HG03460 (cell line): ENCODE measurements around the gene TRMT112.

ENCODE experiments used
- ATAC-seq: cut with Tn5 transposase; IDR thresholded peaks from one replicate; pipeline ENCODE4 v1.9.1; 2021; ENCODE audit not compliant: unreplicated experiment

The TRMT112 gene

DNA sequence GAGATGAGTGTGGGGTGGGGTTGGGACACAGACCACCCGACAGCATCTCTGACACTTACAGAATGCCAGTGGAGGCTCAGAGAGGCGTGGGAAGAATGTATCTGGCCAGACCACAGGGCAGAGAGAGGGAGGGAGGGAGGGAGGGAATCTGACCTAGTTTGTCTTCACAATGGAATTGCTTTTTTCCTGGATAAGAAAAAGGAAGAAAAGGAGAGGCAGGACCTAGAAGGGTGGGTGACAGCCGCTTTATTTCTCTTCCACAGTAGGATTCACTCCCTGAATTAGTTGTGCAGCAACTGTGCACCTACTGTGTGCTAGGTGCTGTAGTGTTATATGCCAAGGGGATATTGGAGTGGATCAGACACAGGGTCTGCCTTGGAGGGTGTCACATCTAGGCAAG lies 22.6 kb downstream of the TRMT112 start:
- no peak for ATAC-seq

DNA sequence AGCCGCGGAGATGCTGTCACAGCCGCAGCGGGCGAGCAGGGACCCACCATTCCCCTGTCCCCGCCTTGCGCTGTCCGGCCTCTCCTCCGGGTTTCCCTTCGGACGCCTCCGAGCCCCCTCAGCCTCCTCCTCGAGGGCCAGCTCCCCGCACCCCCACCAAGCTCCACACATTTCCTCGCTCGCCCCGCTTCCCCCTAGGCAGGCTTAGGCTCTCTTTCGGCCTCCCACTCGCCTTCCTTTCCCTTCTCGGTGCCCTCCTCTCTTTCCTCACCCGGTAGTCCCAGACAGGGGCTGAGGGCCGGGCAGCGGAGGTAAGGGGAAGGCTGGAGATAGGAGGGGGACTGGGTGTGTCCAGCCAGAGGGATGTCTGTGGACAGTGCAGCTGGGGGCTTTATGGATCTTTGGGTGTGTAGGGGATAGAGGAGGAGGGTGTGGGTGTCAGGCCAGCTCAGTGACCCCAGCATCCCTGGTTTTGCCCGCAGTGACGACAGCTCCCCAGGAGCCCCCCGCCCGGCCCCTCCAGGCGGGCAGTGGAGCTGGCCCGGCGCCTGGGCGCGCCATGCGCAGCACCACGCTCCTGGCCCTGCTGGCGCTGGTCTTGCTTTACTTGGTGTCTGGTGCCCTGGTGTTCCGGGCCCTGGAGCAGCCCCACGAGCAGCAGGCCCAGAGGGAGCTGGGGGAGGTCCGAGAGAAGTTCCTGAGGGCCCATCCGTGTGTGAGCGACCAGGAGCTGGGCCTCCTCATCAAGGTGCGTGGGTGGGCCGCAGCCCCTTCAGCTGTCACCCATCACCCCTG lies 24.7 kb downstream of the TRMT112 start:
- no peak for ATAC-seq

DNA sequence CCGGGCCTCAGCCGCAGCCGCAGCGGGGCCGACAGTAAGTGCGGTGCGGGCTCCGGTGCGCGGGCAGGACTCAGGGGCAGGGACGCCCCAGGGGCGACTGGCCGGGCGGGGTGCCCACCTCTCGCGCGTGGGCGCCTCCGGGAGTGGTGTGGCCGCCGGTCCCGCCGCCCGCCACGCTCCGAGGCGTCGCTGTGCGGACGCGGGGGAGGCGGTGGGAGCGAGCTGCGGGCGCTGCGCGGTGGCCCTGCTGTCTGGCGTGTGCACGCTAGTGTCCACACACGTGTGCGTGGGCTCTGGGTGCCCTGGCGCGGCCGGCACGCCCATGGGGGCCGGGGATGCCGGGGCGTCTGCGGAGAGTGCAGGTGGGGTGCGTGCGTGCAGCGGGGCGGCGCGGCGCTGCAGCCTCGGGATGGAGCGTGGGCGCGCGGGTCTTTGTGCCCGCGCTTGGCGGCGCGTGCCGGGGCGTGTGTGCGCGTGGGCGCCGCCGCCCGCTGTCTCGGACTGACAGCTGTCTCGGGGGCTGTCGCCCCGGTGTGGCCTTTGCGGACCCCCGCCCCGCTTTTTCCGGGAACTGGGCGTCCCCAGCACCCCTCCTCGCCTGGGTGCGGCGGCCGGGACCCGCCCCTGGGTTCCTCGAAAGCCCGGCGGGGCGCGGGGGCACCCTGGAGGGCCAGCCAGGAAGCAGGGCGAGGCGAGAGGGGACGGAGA lies 25.5 kb downstream of the TRMT112 start:
- ATAC-seq, result no peak

DNA sequence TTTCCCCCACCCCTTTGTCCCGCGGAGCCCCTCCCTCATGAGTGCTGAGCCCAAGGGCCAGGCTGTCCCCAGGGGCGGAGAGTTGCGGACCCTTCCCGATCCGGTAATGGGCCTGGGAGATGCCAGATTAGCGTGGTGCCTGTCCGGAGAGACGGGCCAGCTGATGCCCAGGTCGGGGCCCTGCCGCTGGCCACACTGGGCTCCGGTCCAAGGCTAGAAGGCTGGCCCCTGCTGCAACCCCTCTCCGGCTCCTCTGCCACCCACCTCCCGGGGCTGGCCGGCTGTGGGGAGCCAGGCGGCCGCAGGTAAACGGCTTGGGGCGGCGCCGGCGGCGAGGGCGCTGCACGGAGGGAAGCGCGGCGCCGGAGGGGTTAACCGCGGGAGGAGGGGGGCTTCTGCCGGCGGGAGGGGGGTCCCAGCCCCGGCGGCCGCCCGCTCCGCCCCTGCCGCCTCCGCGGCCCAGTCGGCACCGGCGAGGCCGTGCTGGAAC lies 26.1 kb downstream of the TRMT112 start, which contains the start of gene KCNK4:
Gene KCNK4, plus strand, starts transcription at position 41 of the 490 bp plus-strand sequence. CDS start 1,717 bp downstream, outside the sequence.
- ATAC-seq, result no peak

DNA sequence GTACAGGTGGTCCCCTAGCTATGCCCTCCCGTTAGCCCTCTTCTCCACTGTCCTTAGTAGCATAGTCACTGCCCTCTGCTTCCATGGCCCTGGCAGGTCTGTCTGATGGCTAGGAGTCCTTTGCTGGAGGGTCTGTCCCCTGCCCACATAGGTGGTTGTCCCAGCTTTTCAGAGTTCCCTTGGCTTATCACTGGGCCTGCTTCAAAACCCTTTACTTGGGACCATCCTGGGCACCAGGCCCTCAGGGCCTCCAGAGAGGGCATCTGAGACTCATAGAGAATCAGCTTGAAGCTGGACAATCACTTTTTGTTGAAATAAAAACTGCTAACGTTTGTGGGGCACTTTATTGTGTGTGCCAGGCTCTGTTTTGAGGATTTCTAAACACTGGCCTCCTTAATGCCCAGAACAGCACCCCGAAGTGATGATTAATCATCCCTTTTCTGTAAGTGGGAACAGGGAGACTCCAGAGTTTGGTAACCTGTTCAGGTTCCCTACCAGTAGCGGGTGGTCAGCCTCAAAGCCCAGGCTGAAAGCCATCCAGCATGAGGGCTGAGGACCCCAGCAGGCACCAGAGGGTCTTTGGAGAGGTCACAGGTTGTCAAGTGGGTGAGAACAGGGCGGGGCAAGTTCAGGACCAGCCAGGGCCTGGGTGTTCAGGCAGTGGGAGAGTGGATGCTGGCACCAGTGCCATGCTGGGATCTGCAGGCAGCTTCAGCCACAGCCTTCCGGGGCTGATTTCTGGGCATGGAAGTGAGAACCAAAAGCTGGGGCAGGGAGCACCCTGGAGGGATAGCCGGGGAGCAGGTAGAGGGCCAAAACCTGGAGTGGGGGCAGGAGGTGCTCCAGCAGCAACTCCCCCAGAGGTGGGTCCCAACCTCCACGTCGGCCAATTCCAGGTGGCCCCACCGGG lies 26.8 kb downstream of the TRMT112 start:
- no peak for ATAC-seq

DNA sequence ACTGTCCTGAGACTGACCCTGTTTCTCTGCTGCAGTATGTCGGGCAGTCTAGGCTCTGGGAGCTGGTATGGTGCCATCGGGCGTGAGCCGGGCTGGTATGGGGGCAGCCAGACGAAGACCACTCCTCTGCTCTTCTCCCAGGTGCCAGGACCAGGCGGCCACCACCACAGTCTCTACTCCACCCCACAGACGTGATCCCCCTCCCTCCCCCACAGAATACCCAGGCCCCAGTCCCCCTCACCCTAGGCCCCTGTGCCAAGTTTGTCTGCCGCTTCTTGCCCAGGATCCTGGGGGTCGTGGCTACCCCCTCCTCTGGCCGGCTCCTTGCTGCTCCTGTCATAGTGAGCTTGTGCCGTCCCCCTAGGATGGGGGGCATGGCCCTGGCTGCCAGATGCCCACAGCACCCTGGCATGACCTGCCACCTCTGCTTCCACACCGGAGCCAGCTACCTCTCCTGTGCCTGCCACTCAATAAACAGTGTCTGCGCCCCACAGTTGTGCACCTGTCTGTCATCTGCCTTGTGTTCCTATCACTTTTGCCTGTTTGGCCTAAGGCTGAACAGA lies 28.3 kb downstream of the TRMT112 start:
- ATAC-seq, result no peak

DNA sequence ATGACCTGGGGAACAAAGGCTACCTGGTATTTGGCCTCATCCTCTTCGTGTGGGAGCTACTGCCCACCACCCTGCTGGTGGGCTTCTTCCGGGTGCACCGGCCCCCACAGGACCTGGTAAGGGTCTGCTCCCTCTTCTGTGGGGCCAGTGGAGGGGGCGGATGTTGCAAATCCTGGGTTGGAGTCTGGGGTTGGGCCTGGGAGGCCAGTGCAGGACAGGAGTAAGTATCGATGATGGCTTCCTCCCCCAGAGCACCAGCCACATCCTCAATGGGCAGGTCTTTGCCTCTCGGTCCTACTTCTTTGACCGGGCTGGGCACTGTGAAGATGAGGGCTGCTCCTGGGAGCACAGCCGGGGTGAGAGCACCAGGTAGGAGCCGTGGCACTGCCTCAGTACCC lies 29.0 kb downstream of the TRMT112 start:
- no peak for ATAC-seq

DNA sequence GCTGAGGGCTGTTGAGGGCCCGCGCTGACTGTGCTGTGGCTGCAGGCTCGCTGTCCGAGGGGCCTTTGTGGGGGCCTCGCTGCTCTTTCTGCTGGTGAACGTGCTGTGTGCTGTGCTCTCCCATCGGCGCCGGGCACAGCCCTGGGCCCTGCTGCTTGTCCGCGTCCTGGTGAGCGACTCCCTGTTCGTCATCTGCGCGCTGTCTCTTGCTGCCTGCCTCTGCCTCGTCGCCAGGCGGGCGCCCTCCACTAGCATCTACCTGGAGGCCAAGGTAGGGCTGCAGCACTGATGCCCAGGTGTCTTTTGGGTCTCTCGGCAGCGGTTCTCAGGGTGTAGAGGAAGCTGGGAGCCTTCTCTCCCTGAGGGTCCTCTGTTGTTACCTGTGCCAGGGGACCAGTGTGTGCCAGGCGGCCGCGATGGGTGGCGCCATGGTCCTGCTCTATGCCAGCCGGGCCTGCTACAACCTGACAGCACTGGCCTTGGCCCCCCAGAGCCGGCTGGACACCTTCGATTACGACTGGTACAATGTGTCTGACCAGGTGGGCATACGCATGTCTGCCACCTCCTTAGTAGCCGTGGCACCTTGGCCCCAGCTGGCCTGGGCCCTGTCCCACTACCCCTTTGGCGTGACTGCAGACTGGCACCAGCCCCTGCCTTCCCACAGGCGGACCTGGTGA lies 29.5 kb downstream of the TRMT112 start:
- ATAC-seq, result no peak

DNA sequence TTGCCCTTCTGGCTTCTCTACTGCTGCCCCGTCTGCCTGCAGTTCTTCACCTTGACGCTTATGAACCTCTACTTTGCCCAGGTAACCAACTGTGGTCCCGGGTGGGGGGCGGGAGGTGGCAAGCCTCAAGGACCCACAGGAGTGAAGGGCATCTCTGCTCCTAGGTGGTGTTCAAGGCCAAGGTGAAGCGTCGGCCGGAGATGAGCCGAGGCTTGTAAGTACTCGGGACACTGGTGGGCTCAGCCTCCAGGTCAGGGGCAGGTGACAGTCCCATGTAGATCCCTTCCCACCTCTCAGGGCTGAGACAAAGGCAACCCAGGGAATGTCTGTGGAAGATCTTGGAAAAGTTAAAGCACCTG lies 30.6 kb downstream of the TRMT112 start:
- no peak for ATAC-seq

DNA sequence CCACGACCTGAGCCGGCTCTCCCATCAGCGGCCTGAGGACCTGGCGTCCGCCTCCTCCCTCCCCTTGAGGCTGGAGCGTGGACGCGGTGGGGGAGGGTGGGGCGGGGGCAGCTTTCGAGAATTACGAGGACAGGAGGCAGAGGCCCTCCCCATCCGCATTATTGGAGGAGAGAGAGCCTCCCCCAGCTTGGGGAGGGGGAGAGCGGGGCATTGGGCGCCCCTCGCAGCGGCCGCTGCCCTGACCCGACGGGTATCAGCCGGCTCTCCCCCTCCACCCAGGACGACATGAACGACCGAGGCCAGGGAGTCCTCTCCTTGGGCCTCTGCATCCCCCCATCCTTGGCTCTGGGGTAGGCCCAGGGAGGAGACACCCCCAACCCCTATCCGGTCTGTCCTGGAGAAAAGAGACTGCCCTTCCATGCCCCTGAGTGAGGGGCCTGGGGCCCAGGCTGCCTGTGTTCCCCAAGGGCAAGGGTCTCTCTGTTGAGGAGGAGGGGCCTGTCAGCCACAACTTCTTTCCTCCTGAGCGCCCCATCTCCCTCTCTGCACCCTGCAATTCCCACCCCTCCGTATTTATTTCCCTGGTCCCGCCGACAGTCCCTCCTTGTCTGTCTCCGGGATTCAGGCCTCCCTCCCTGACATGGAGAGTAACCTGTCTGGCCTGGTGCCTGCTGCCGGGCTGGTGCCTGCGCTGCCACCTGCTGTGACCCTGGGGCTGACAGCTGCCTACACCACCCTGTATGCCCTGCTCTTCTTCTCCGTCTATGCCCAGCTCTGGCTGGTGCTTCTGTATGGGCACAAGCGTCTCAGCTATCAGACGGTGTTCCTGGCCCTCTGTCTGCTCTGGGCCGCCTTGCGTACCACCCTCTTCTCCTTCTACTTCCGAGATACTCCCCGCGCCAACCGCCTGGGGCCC lies 31.2 kb downstream of the TRMT112 start:
- no peak for ATAC-seq

DNA sequence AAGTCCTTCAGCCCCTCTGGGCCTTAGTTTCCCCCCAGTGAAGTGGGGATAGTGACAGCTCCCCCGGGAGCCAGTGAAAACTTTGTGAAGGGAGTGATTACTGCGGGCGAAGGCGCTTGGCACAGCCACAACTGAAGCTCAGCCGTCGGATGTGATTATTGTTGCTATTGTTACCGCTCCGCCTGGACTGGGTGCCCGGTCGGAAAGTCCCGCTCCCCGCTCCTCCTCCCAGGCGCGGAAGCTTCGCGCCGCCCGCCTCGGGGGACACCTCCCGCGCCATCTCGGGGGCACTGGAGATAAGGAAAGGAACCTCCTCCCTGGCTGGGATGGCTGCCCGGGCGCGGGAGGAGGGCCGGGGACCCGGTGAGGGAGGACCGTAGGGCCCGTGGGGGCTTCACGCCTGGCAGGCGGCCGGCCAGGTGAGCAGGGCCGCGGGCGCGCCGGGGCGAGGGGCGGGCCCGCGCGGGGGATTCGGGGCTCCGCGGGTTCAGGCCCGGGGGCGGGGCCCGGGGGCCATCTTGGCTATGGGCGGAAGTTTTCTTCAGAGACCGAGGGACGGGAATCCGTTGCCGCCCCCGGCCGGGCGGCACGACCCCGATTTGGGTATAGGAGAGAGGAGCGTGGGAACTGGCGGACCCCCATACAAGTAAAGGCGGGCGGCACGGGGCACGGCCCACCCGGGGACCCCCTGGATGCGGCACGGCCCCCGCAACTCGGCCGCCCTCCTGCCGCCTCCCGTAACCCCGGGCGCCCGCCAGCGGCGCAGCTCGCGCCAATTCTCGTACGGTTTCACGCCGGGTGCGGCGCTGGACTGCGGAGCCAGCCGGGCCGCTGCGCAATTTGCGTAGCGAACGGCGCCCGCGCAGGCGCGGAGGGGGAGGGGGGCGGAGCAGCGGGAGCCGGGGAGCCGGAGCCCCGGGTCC lies 32.1 kb downstream of the TRMT112 start, which contains the start of gene GPR137:
Gene GPR137, plus strand, starts transcription at position 887 of the 923 bp plus-strand sequence. CDS start 677 bp downstream, outside the sequence.
- peak; percentile 59 for ATAC-seq

DNA sequence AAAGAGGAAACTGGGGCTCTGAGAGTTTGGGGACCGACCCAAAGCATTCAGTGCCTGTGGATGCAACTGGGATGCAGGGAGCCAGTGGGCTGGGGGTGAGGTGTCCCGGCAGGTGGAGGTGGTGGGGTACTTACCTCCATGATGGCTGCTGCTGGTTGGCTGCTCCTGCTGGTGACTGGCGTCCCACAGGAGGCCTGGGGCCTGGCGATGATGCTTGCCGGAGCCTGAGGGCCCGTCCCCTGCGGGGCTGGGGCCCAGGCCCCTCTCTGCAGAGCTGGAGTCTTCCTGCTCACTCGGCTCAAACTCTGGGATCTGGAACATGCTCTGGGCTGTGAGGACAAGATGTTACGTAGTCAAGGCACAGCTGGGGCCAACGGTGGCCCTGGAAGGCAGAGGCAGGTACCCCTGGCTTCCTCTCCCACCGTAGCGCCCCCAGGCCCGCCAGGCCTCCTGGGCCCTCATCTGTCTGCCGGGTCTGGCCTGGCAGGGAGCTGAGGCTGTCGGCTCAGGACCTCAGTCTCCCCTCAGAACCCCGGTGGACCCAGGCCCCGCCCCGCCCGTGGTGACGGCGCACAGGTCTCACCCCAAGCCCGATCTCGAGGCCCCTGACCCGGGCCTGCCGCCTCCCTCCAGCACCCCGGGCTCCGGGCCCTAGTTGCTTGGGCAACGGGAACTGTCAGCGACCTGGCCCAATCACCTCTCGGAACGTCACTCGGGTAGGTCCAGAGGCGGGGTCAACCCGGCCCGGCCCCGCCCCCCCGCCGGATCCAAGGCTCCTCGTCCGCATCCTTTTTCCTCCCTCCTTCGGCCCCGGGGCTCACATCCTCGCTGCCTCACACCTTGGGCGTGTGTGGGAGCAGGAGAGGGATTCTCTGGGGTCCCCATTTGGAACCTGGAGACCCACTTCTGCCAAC lies 33.1 kb downstream of the TRMT112 start, which contains the start of gene BAD:
Gene BAD, minus strand, starts transcription at position 618 of the 914 bp plus-strand sequence. Its CDS starts 297 bp downstream, at position 321.
- ATAC-seq, result peak; percentile 63

DNA sequence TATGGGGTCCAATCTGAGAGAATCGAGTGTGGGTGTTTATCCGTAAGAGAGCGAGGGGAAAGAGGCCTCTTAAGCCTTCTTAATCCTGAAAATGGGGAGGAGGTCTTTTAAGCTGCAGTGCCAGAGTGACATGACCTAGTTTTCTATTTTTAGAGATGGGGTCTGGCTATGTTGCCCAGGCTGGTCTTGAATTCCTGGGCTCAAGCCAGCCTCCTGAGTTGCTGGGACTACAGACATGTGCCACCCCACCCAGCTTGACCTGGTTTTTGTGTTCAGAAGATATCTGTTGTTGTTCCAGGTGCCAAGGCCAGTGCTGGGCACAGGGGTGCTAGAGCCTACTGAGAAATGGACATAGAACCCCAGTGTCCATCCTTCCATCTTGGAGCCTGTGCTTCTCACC lies 34.3 kb downstream of the TRMT112 start:
- ATAC-seq, result no peak

DNA sequence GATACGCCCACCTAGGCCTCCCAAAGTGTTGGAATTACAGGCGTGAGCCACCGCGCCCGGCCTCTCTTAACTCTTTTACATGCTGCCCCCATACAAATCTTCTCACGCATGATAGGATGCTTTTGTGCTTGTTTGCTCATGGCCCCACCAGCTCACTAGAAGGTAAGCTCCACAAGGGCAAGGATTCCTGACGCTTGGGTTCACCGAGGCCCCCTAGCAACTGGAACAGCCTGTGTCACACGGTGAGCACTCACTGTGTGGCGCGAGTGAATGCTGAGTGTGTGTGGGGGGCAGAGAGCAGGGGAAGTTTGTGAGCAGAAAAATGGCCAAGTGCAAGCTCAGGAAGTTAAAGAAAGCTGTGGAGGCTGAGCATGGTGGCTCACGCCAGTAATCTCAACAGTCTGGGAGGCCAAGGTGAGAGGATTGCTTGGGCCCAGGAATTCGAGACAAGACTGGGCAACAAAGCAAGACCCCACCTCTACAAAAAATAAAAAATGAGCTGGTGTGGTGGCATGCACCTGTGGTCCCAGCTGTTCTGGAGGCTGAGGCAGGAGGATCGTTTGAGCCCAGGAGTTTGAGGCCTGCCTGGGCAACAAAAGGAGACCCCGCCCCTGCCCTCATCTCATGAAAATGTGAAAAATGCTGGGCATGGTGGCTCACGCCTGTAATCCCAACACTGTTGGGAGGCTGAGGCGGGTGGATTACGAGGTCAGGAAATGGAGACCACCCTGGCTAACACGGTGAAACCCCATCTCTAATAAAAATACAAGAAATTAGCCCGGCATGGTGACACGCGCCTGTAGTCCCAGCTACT lies 35.2 kb downstream of the TRMT112 start:
- ATAC-seq, result no peak

DNA sequence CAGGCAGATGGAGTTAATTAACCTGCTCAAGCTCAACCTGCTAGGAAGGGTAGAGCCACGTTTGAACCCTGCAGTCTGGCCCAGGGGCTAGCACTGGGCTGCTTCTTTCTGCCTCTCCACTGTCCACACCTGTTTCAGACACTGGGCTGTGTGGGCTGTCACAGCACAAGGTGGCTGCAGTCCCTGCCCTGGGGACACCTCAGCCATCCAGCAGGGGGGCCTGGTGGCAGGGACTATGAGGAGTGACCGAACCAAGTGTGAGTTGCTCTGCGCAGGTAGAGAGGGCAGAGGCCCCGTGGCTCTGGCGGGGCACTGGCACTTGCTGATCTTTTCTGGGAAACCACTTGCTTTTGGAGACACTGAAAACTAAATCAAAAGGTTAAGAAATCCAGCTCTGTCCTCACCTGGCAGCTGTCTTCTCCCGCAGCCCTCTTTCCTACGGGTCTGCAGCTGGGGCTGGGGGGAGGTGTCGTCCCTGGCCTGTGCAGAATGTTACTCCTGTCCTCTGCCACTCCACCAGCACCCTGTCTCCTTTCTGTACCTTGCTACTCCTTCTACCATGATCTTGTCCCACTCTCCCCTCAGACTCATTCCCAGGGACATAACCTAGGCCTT lies 38.7 kb downstream of the TRMT112 start:
- ATAC-seq, result no peak
